Hepatocyte (in vitro differentiated cells): Measurements from ENCODE around the gene HOXD9. TPM values are rescaled to one million over a fixed set of nuclear protein-coding genes. Genes with fewer than 3 reads are reported as not detected.

ENCODE experiments used
- DNase-seq: peaks from one replicate; pipeline ENCODE4 v3.0.0-alpha.2; 2016; ENCODE audit warnings: low spot score
- H2AFZ ChIP-seq: fragments of 200-600 bp; sonication (generic); 2 replicates; pipeline ENCODE4 v1.6.0; 2016; ENCODE audit warnings: antibody characterized with exemption, mild to moderate bottlenecking
- H3K27ac ChIP-seq: fragments of 200-600 bp; sonication (generic); 2 replicates; pipeline ENCODE4 v1.5.1; 2016; ENCODE audit warnings: mild to moderate bottlenecking
- H3K27me3 ChIP-seq: fragments of 200-600 bp; sonication (generic); 2 replicates; pipeline ENCODE4 v1.6.1; 2016
- H3K36me3 ChIP-seq: fragments of 200-600 bp; sonication (generic); replicated peaks from 2 replicates; pipeline ENCODE4 v1.5.1; 2016; ENCODE audit warnings: low read depth; ENCODE audit not compliant: insufficient read depth
- H3K4me1 ChIP-seq: fragments of 200-600 bp; sonication (generic); 2 replicates; pipeline ENCODE4 v1.5.1; 2016; ENCODE audit warnings: mild to moderate bottlenecking, moderate library complexity; ENCODE audit not compliant: insufficient read depth
- H3K4me2 ChIP-seq: fragments of 200-600 bp; sonication (generic); 2 replicates; pipeline ENCODE4 v1.6.0; 2016
- H3K4me3 ChIP-seq: fragments of 200-600 bp; sonication (generic); 2 replicates; pipeline ENCODE4 v1.5.1; 2016; ENCODE audit warnings: mild to moderate bottlenecking
- H3K79me2 ChIP-seq: fragments of 200-600 bp; sonication (generic); 2 replicates; pipeline ENCODE4 v1.6.0; 2017; ENCODE audit warnings: mild to moderate bottlenecking
- H3K9me2 ChIP-seq: fragments of 200-600 bp; sonication (generic); replicated peaks from 2 replicates; pipeline ENCODE4 v1.6.0; 2017; ENCODE audit warnings: mild to moderate bottlenecking; ENCODE audit not compliant: insufficient read depth
- H3K9me3 ChIP-seq: fragments of 200-600 bp; sonication (generic); 2 replicates; pipeline ENCODE4 v1.5.1; 2016; ENCODE audit warnings: low read depth, mild to moderate bottlenecking
- H4K20me1 ChIP-seq: fragments of 200-600 bp; sonication (generic); 2 replicates; pipeline ENCODE4 v1.6.0; 2016; ENCODE audit warnings: mild to moderate bottlenecking; ENCODE audit not compliant: insufficient read depth, poor library complexity, severe bottlenecking
- CTCF ChIP-seq: fragments of 200-600 bp; sonication (generic); IDR thresholded peaks from 2 replicates; pipeline ENCODE4 v1.5.1; 2016; ENCODE audit warnings: antibody characterized with exemption, mild to moderate bottlenecking; ENCODE audit not compliant: poor library complexity
- EZH2 ChIP-seq: fragments of 200-600 bp; sonication (generic); IDR thresholded peaks from 2 replicates; pipeline ENCODE4 v1.6.1; 2016; ENCODE audit warnings: antibody characterized with exemption, mild to moderate bottlenecking, borderline replicate concordance
- EZH2phosphoT487 ChIP-seq: fragments of 200-600 bp; sonication (generic); IDR thresholded peaks from one replicate; pipeline ENCODE4 v1.6.1; 2018; ENCODE audit warnings: antibody characterized with exemption, mild to moderate bottlenecking, low read depth, moderate library complexity; ENCODE audit not compliant: unreplicated experiment, severe bottlenecking
- WGBS: methylation state at CpG from one replicate; pipeline ENCODE4 v1.1.6; 2016; ENCODE audit warnings: low lambda C conversion rate; ENCODE audit errors: missing lambda C conversion rate; 5-methylcytosine and 5-hydroxymethylcytosine counted together
- polyA plus RNA-seq: library from polyadenylated mRNA; unstranded; fragments of >200 nt; fragmentation: Nextera tagmentation; extraction: Ambion mirVana; gene quantifications from 2 replicates; pipeline ENCODE4 v1.2.1, GENCODE V29; 2016
- total RNA-seq: library from RNA; depleted of rRNA; stranded (reverse); fragments of >200 nt; gene quantifications from 2 replicates; pipeline ENCODE4 v1.2.3, GENCODE V29; 2014

HOXD9 gene
- total and polyA plus RNA-seq, 2 experiments from 2014 or later: 2.9 to 4.7 TPM

- H3K79me2 ChIP-seq: no peaks in the 10 kb centered on the region
- TF ChIP-seq CTCF: no peak
- TF ChIP-seq EZH2phosphoT487: no peak
- TF ChIP-seq EZH2: no peak
- H2AFZ ChIP-seq: no peak overlapping the region
- no peaks in the 10 kb centered on the region for H4K20me1 ChIP-seq
- no peak for DNase-seq
- no peak overlapping the region for H3K27ac ChIP-seq
- peaks cover 29% of the 10 kb centered on the region for H3K4me1 ChIP-seq
- peaks cover 100% of the 10 kb centered on the region for H3K27me3 ChIP-seq
- no peak overlapping the region for H3K4me3 ChIP-seq
- H3K9me3 ChIP-seq: no peaks in the 10 kb centered on the region
- no peaks in the 10 kb centered on the region for H3K9me2 ChIP-seq
- WGBS: 10% methylated on average over 22 of the region's 22 CpGs
- H3K36me3 ChIP-seq: no peaks in the 10 kb centered on the region
- peak overlapping the region; percentile 62 for H3K4me2 ChIP-seq
Measured at GRCh38 chr2:176161825-176162626, 39.5 kb downstream of the HOXD9 start.

GRCh38 chr2:176162911-176163671 is 40.6 kb downstream of the HOXD9 start:
- no peak for DNase-seq
- no peaks in the 10 kb centered on the region for H3K36me3 ChIP-seq
- no peak overlapping the region for H3K27ac ChIP-seq

GRCh38 chr2:176163672-176164056 is 41.1 kb downstream of the HOXD9 start:
- TF ChIP-seq EZH2phosphoT487: no peak
- TF ChIP-seq CTCF: no peak
- no peak for TF ChIP-seq EZH2
- Histone ChIP-seq H4K20me1 (no peaks in the 10 kb centered on the region), H3K27ac (no peak overlapping the region), H3K9me3 (no peaks in the 10 kb centered on the region), H3K36me3 (no peaks in the 10 kb centered on the region), H2AFZ (no peak overlapping the region), H3K4me1 (peaks cover 22% of the 10 kb centered on the region), H3K9me2 (no peaks in the 10 kb centered on the region), H3K79me2 (no peaks in the 10 kb centered on the region), H3K4me2 (no peak overlapping the region), H3K4me3 (no peak overlapping the region), H3K27me3 (peaks cover 100% of the 10 kb centered on the region)
- WGBS: 2% methylated on average over 12 of the region's 12 CpGs
- DNase-seq: no peak

More at GRCh38 chr2:176162911-176163671, 40.6 kb downstream of the HOXD9 start:
- H3K79me2 ChIP-seq: no peaks in the 10 kb centered on the region
- H3K9me2 ChIP-seq: no peaks in the 10 kb centered on the region
- H3K27me3 ChIP-seq: peaks cover 100% of the 10 kb centered on the region
- no peak overlapping the region for H2AFZ ChIP-seq
- H3K4me3 ChIP-seq: no peak overlapping the region
- peak overlapping the region; percentile 62 for H3K4me2 ChIP-seq
- peak; percentile 48 for TF ChIP-seq EZH2
- TF ChIP-seq EZH2phosphoT487: no peak
- H3K9me3 ChIP-seq: no peaks in the 10 kb centered on the region
- H3K4me1 ChIP-seq: peaks cover 22% of the 10 kb centered on the region
- H4K20me1 ChIP-seq: no peaks in the 10 kb centered on the region
- 3% methylated on average over 29 of the region's 29 CpGs for WGBS

GRCh38 chr2:176164201-176164600 is 41.7 kb downstream of the HOXD9 start:
- TF ChIP-seq CTCF (no peak), EZH2 (no peak), EZH2phosphoT487 (no peak)
- H2AFZ ChIP-seq: peak overlapping the region; percentile 49
- H3K9me3 ChIP-seq: no peaks in the 10 kb centered on the region
- DNase-seq: no peak
- H3K4me2 ChIP-seq: peak overlapping the region; percentile 70
- no peaks in the 10 kb centered on the region for H3K9me2 ChIP-seq
- H3K4me3 ChIP-seq: no peak overlapping the region
- no peaks in the 10 kb centered on the region for H3K79me2 ChIP-seq
- H4K20me1 ChIP-seq: no peaks in the 10 kb centered on the region
- peaks cover 22% of the 10 kb centered on the region for H3K4me1 ChIP-seq
- no peaks in the 10 kb centered on the region for H3K36me3 ChIP-seq
- 25% methylated on average over 13 of the region's 13 CpGs for WGBS
- peaks cover 100% of the 10 kb centered on the region for H3K27me3 ChIP-seq
- no peak overlapping the region for H3K27ac ChIP-seq
